GM18508 (cell line): Measurements from ENCODE around the gene SCN11A.

ENCODE experiments used
- ATAC-seq: cut with Tn5 transposase; IDR thresholded peaks from one replicate; pipeline ENCODE4 v1.9.1; 2021; ENCODE audit warnings: moderate number of reproducible peaks; ENCODE audit not compliant: insufficient read depth, unreplicated experiment

Gene SCN11A

DNA sequence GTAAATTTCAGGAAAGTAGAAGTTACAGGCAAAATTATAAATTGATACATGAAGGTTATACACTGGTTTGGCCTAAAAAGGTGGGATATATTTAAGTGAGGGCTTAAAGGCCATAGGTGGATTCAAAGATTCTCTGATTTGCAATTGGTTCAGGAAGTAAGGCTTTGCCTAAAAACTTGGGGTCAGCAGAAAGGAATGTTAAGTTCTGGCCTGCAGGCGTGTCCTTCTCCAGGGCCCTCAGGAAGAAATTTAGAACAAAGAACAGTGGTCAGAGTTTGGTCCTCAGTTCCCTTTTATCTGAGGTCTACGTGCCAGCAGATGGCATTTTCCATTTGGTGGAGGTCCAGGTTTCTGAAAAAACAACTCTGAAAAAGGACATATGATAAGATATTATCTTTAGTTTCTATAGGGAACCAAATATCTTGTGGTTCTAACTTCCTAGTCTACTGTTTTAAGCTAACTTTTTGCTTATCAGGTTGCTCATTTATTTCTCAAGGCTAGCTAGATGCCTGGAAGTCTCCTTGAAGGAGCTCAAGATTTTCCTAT lies 40.5 kb downstream of the SCN11A start:
- ATAC-seq, result no peak

DNA sequence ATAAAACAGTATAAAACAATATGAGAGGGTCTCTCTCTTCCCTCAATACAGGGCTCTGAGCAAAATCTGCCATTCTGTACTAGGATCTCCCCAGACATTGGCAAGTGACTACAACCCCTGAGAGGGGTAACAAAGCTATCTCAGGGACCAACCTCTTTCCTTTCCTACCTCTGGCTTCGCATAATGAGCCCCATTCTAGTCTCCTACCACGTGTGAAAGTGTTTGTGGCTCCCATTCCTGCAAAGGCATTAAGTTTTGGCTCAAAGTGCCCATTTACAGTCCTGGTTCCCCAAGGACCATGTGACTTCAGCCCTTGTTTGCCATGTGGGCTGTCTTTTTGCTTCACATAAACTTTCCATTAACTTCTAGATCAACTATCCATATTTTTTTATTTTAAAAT lies 46.4 kb downstream of the SCN11A start:
- ATAC-seq, result no peak
